ENCODE results near the gene ASB3.

DNA sequence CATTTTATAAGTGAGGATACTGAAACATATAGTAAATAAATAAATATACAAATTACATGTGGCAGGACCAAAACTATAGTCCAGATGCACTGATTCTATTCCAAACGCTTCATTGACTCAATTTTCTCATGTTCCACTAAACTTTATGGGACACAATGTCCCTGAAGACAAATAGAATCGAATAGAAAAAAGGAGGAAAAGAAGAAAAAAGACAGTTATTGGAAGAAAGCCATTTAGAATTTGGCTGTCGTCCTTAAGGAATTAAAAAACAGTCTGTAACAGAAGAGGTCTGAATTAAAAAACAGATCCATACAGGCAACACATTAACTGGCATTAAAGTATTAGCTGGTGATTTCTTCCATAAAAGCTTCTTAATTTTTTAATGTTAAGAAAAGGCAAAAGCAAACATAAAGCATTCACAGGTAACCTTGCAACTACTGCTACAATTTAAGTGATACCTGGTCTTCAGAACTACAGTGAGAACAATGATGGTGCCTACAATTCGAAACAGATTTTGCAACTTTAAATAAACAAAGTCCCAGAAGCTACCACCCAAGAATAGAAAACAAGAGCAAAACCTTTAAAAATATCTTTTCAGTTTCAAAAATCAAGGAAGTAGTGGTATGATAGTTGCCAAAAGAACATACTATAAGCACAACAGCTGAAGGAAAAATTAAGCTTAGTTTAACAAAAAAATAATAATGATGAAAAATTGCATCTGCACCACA, 36.5 kb downstream of the ASB3 start:
- TF ChIP-seq, protein P1, sequence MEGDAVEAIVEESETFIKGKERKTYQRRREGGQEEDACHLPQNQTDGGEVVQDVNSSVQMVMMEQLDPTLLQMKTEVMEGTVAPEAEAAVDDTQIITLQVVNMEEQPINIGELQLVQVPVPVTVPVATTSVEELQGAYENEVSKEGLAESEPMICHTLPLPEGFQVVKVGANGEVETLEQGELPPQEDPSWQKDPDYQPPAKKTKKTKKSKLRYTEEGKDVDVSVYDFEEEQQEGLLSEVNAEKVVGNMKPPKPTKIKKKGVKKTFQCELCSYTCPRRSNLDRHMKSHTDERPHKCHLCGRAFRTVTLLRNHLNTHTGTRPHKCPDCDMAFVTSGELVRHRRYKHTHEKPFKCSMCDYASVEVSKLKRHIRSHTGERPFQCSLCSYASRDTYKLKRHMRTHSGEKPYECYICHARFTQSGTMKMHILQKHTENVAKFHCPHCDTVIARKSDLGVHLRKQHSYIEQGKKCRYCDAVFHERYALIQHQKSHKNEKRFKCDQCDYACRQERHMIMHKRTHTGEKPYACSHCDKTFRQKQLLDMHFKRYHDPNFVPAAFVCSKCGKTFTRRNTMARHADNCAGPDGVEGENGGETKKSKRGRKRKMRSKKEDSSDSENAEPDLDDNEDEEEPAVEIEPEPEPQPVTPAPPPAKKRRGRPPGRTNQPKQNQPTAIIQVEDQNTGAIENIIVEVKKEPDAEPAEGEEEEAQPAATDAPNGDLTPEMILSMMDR (IDR thresholded peaks at IDR 0.05), result no peak
- no peak for TF ChIP-seq POLR2A (IDR thresholded peaks at IDR 0.05)

Measured in body of pancreas (tissue), 4 donors.